Esophagus muscularis mucosa (tissue), 4 donors: ENCODE data around the gene PPP2R5C. TPM values are rescaled to one million over a fixed set of nuclear protein-coding genes. Genes with fewer than 3 reads are reported as not detected.
A peak's percentile ranks its signal among the peaks of the same experiment; 100 is the strongest.

ENCODE experiments used
- DNase-seq: peaks from one replicate; pipeline ENCODE4 v3.0.0-alpha.2; 2017; ENCODE audit errors: extremely low spot score
- H3K27ac ChIP-seq, 4 donors: fragments of 200-600 bp; sonication (generic); replicated peaks in 1 of 4; 1 replicate in 3 of 4; 2 replicates in 1 of 4; pipeline ENCODE4 v1.5.1; 2016 to 2019; ENCODE audit warnings: mild to moderate bottlenecking in 1 of 4
- H3K27me3 ChIP-seq, 4 donors: fragments of 200-600 bp; sonication (generic); one replicate each; pipeline versions ENCODE4 v1.5.1 to v1.6.0; 2016 to 2019
- H3K36me3 ChIP-seq, 4 donors: fragments of 200-600 bp; sonication (generic); one replicate each; pipeline ENCODE4 v1.5.1; 2016 to 2019
- H3K4me1 ChIP-seq, 4 donors: fragments of 200-600 bp; sonication (generic); one replicate each; pipeline ENCODE4 v1.5.1; 2016 to 2019
- H3K4me3 ChIP-seq, 4 donors: fragments of 200-600 bp; sonication (generic); 1 replicate in 2 of 4; 2 replicates in 2 of 4; pipeline ENCODE4 v1.5.1; 2016 to 2019; ENCODE audit warnings: mild to moderate bottlenecking in 4 of 4, moderate library complexity in 1 of 4
- H3K9me3 ChIP-seq, 4 donors: fragments of 200-600 bp; sonication (generic); 1 replicate in 3 of 4; 2 replicates in 1 of 4; pipeline ENCODE4 v1.5.1; 2016 to 2019
- CTCF ChIP-seq, 3 experiments: fragments of 200-600 bp in 2 of 3; fragments of 450-650 bp in 1 of 3; sonication (generic) in 2 of 3; IDR thresholded peaks; one replicate each; pipeline ENCODE4 v1.5.1; 2017 to 2019; ENCODE audit warnings: antibody characterized with exemption in 3 of 3, mild to moderate bottlenecking in 2 of 3, moderate library complexity in 1 of 3
- EP300 ChIP-seq: sonication (generic); formaldehyde crosslinking; IDR thresholded peaks from one replicate; pipeline ENCODE4 v1.6.1; 2017; ENCODE audit warnings: antibody characterized with exemption
- POLR2A ChIP-seq: fragments of 450-650 bp; IDR thresholded peaks from one replicate; pipeline ENCODE4 v1.6.1; 2017; ENCODE audit warnings: antibody characterized with exemption, moderate library complexity, mild to moderate bottlenecking, low read depth
- POLR2AphosphoS5 ChIP-seq, 2 donors: sonication (generic); formaldehyde crosslinking; IDR thresholded peaks; one replicate each; pipeline ENCODE4 v1.6.1; 2017; ENCODE audit warnings: antibody characterized with exemption in 2 of 2
- WGBS: methylation state at CpG from one replicate; pipeline ENCODE4 v1.1.5; 2018; 5-methylcytosine and 5-hydroxymethylcytosine counted together
- intact Hi-C: fragments of 100-400 bp; cut with DNase I; formaldehyde crosslinking; loops from one replicate; pipeline ENCODE4 v1.15.1; 2023
- total RNA-seq, 4 donors: library from RNA; depleted of rRNA; stranded (reverse); fragments of >200 nt; gene quantifications; one replicate each; pipeline versions ENCODE4 v1.1.0 to v1.2.1, GENCODE V29; 2016

Gene PPP2R5C
- total RNA-seq, 4 donors from 2014 or later: 103 to 142 (median 131) TPM

GRCh38 chr14:101834800-101835547 lies 73.5 kb downstream of the PPP2R5C start:
- WGBS: 54% methylated on average over 6 of the region's 6 CpGs
- no peak for DNase-seq
- no peak overlapping the region for H3K4me3 ChIP-seq
- no peaks in the 10 kb centered on the region for H3K9me3 ChIP-seq
- intact Hi-C loops: no loop called here
- no peaks in the 10 kb centered on the region for H3K27me3 ChIP-seq
- H3K27ac ChIP-seq: peak overlapping the region; percentile 65 to 81 (median 77)
- peaks cover 0 to 3% (median 0%) of the 10 kb centered on the region in 4 donors for H3K36me3 ChIP-seq
- TF ChIP-seq POLR2A: no peak
- no peak for TF ChIP-seq POLR2AphosphoS5 (IDR thresholded peaks at IDR 0.05)
- no peak for TF ChIP-seq CTCF (IDR thresholded peaks at IDR 0.05)
- no peak for TF ChIP-seq EP300
- H3K4me1 ChIP-seq: peaks cover 51 to 90% (median 78%) of the 10 kb centered on the region in 4 donors

GRCh38 chr14:101835566-101835965 lies 74.1 kb downstream of the PPP2R5C start:
- peaks cover 51 to 89% (median 75%) of the 10 kb centered on the region in 4 donors for H3K4me1 ChIP-seq
- no peak for TF ChIP-seq EP300
- TF ChIP-seq CTCF (IDR thresholded peaks at IDR 0.05): no peak
- no peak for TF ChIP-seq POLR2AphosphoS5 (IDR thresholded peaks at IDR 0.05)
- no peak for TF ChIP-seq POLR2A
- H3K4me3 ChIP-seq: peak overlapping the region in 1 of 4 donors; percentile 19
- H3K36me3 ChIP-seq: peaks cover 0 to 3% (median 0%) of the 10 kb centered on the region in 4 donors
- no peak for DNase-seq
- intact Hi-C loops: no loop called here
- WGBS: 89% methylated on average over 11 of the region's 11 CpGs
- no peaks in the 10 kb centered on the region for H3K27me3 ChIP-seq
- no peaks in the 10 kb centered on the region for H3K9me3 ChIP-seq
- peak overlapping the region; percentile 65 to 81 (median 77) for H3K27ac ChIP-seq

GRCh38 chr14:101836135-101836534 lies 74.6 kb downstream of the PPP2R5C start:
- TF ChIP-seq POLR2A (no peak), POLR2AphosphoS5 (IDR thresholded peaks at IDR 0.05) (peak in 1 of 2 donors; percentile 23)
- H3K36me3 ChIP-seq: peaks cover 0 to 3% (median 0%) of the 10 kb centered on the region in 4 donors
- 15% methylated on average over 8 of the region's 8 CpGs for WGBS
- intact Hi-C loops: no loop called here
- peak overlapping the region; percentile 65 to 81 (median 77) for H3K27ac ChIP-seq
- H3K9me3 ChIP-seq: no peaks in the 10 kb centered on the region
- DNase-seq: no peak
- peak overlapping the region; percentile 19 to 28 (median 28) for H3K4me3 ChIP-seq
- peaks cover 51 to 88% (median 69%) of the 10 kb centered on the region in 4 donors for H3K4me1 ChIP-seq
- no peaks in the 10 kb centered on the region for H3K27me3 ChIP-seq

- intact Hi-C loops: no loop called here
- DNase-seq: no peak
- WGBS: 84% methylated on average over 5 of the region's 5 CpGs
Observed at GRCh38 chr14:101838476-101838875, 77.0 kb downstream of the PPP2R5C start.

More at GRCh38 chr14:101838476-101838875, 77.0 kb downstream of the PPP2R5C start:
- Histone ChIP-seq H3K4me1 (peaks cover 51 to 85% (median 64%) of the 10 kb centered on the region in 4 donors), H3K36me3 (no peaks in the 10 kb centered on the region), H3K9me3 (no peaks in the 10 kb centered on the region), H3K27me3 (no peaks in the 10 kb centered on the region), H3K4me3 (no peak overlapping the region), H3K27ac (no peak overlapping the region)
- no peak for TF ChIP-seq CTCF (IDR thresholded peaks at IDR 0.05)
- no peak for TF ChIP-seq EP300
- no peak for TF ChIP-seq POLR2A
- TF ChIP-seq POLR2AphosphoS5 (IDR thresholded peaks at IDR 0.05): no peak
